ENCODE results near the gene PALLD. TPM values are rescaled to one million over a fixed set of nuclear protein-coding genes. Genes with fewer than 3 reads are reported as not detected.

The PALLD gene
- total and polyA plus RNA-seq, 7 donors, result 40.7 to 1,991 (median 1,233) TPM

GRCh38 chr4:168765726-168766125, 268.9 kb downstream of the PALLD start:
- intact Hi-C loops (cut with DNase I), result no loop called here
- Histone ChIP-seq H3K27me3 (no peaks in the 10 kb centered on the region), H3K27ac (peak overlapping the region; percentile 33 to 74 (median 46)), H3K4me3 (no peak overlapping the region), H3K36me3 (no peaks in the 10 kb centered on the region), H3K4me1 (peaks cover 0 to 36% (median 34%) of the 10 kb centered on the region in 4 donors), H3K9me3 (no peaks in the 10 kb centered on the region)
- no peak for DNase-seq
- TF ChIP-seq EP300 (IDR thresholded peaks at IDR 0.05) (no peak), POLR2AphosphoS5 (IDR thresholded peaks at IDR 0.05) (peak in 1 of 4 donors; percentile 3)

- H3K4me1 ChIP-seq, result peaks cover 0 to 37% (median 34%) of the 10 kb centered on the region in 4 donors
- H3K27me3 ChIP-seq, result no peaks in the 10 kb centered on the region
- H3K36me3 ChIP-seq, result no peaks in the 10 kb centered on the region
- peak overlapping the region; percentile 26 to 74 (median 38) for H3K27ac ChIP-seq
- DNase-seq, result no peak
- no peak overlapping the region for H3K4me3 ChIP-seq
- intact Hi-C loops (cut with DNase I), result no loop called here
- TF ChIP-seq EP300 (IDR thresholded peaks at IDR 0.05) (no peak), POLR2AphosphoS5 (IDR thresholded peaks at IDR 0.05) (peak in 1 of 4 donors; percentile 23)
- H3K9me3 ChIP-seq, result no peaks in the 10 kb centered on the region
- 47 to 67% methylated on average over 8 of the region's 8 CpGs for WGBS, 2 donors
Measured at GRCh38 chr4:168766604-168767316, 269.9 kb downstream of the PALLD start.

GRCh38 chr4:168769416-168769815, 272.6 kb downstream of the PALLD start:
- intact Hi-C loops (cut with DNase I), result no loop called here
- 85 to 88% methylated on average over 4 of the region's 4 CpGs for WGBS, 2 donors
- no peaks in the 10 kb centered on the region for H3K9me3 ChIP-seq
- peaks cover 0 to 37% (median 34%) of the 10 kb centered on the region in 4 donors for H3K4me1 ChIP-seq
- H3K27me3 ChIP-seq, result no peaks in the 10 kb centered on the region
- DNase-seq, result no peak
- TF ChIP-seq POLR2A (IDR thresholded peaks at IDR 0.05), result no peak
- H3K4me3 ChIP-seq, result no peak overlapping the region
- peak overlapping the region; percentile 31 to 74 (median 48) for H3K27ac ChIP-seq
- no peaks in the 10 kb centered on the region for H3K36me3 ChIP-seq

GRCh38 chr4:168769837-168770236, 273.0 kb downstream of the PALLD start:
- no peaks in the 10 kb centered on the region for H3K27me3 ChIP-seq
- DNase-seq, result no peak
- H3K9me3 ChIP-seq, result no peaks in the 10 kb centered on the region
- H3K36me3 ChIP-seq, result no peaks in the 10 kb centered on the region
- WGBS, 2 donors, result 77 to 83% methylated on average over 1 of the region's 1 CpG
- no peak overlapping the region for H3K4me3 ChIP-seq
- peak overlapping the region; percentile 31 to 74 (median 48) for H3K27ac ChIP-seq
- TF ChIP-seq CTCF (IDR thresholded peaks at IDR 0.05) (no peak), POLR2AphosphoS5 (IDR thresholded peaks at IDR 0.05) (no peak), POLR2A (IDR thresholded peaks at IDR 0.05) (no peak), EP300 (IDR thresholded peaks at IDR 0.05) (no peak)
- peaks cover 0 to 37% (median 34%) of the 10 kb centered on the region in 4 donors for H3K4me1 ChIP-seq
- intact Hi-C loops (cut with DNase I), result no loop called here

- Histone ChIP-seq H3K27me3 (no peaks in the 10 kb centered on the region), H3K9me3 (peaks cover 0 to 3% (median 0%) of the 10 kb centered on the region in 4 donors), H3K27ac (no peak overlapping the region), H3K4me3 (no peak overlapping the region), H3K36me3 (no peaks in the 10 kb centered on the region), H3K4me1 (peaks cover 0 to 29% (median 25%) of the 10 kb centered on the region in 4 donors)
- DNase-seq, result no peak
- intact Hi-C loops (cut with DNase I), result no loop called here
- WGBS, 2 donors, result 94 to 96% methylated on average over 2 of the region's 2 CpGs
- no peak for TF ChIP-seq POLR2AphosphoS5 (IDR thresholded peaks at IDR 0.05)
- no peak for TF ChIP-seq POLR2A (IDR thresholded peaks at IDR 0.05)
- TF ChIP-seq CTCF (IDR thresholded peaks at IDR 0.05), result no peak
- TF ChIP-seq EP300 (IDR thresholded peaks at IDR 0.05), result no peak
Measured at GRCh38 chr4:168771251-168771650, 274.4 kb downstream of the PALLD start.

- peaks cover 0 to 3% (median 0%) of the 10 kb centered on the region in 4 donors for H3K9me3 ChIP-seq
- no peak for TF ChIP-seq CTCF (IDR thresholded peaks at IDR 0.05)
- TF ChIP-seq POLR2AphosphoS5 (IDR thresholded peaks at IDR 0.05), result no peak
- TF ChIP-seq EP300 (IDR thresholded peaks at IDR 0.05), result no peak
- no peak for TF ChIP-seq POLR2A (IDR thresholded peaks at IDR 0.05)
- WGBS, 2 donors, result 15 to 65% methylated on average over 12 of the region's 12 CpGs
- H3K27me3 ChIP-seq, result no peaks in the 10 kb centered on the region
- no peak for DNase-seq
- peaks cover 0 to 22% (median 19%) of the 10 kb centered on the region in 4 donors for H3K4me1 ChIP-seq
- H3K27ac ChIP-seq, result no peak overlapping the region
- no peaks in the 10 kb centered on the region for H3K36me3 ChIP-seq
- intact Hi-C loops (cut with DNase I), result no loop called here
- no peak overlapping the region for H3K4me3 ChIP-seq
Measured at GRCh38 chr4:168773388-168774195, 276.7 kb downstream of the PALLD start.

Data from sigmoid colon (tissue), 7 donors.